Measurements from ENCODE around the gene ZNF710.

The ZNF710 gene

GRCh38 chr15:90011705-90012104 lies 10.6 kb downstream of the ZNF710 start:
- Histone ChIP-seq H3K9me3 (ENCODE audit: insufficient read depth, low read length, severe bottlenecking) (peaks cover 10% of the 10 kb centered on the region), H3K36me3 (ENCODE audit: insufficient read depth, low read length) (no peaks in the 10 kb centered on the region; the same call in 1 of the 2 replicates), H3K79me2 (ENCODE audit: insufficient read depth, low read length) (peaks cover 48% of the 10 kb centered on the region), H3K27ac (ENCODE audit: low read length) (no peak overlapping the region), H3K4me1 (ENCODE audit: insufficient read depth, low read length) (peaks cover 23% of the 10 kb centered on the region), H3K27me3 (ENCODE audit: insufficient read depth, low read length, poor library complexity) (no peaks in the 10 kb centered on the region), H3K4me3 (ENCODE audit: low read depth in 1 of 2, low read length in 2 of 2) (no peak overlapping the region), H4K20me1 (ENCODE audit: insufficient read depth, low read length) (peaks cover 7% of the 10 kb centered on the region; the same call in 1 of the 2 replicates), H3K4me2 (ENCODE audit: insufficient read depth, low read length) (no peak overlapping the region), H2AFZ (ENCODE audit: low read depth, low read length) (no peak overlapping the region), H3K9ac (ENCODE audit: low read depth, low read length) (no peak overlapping the region)
- ATAC-seq (ENCODE audit: insufficient read depth, low read depth) = no peak
- no peak for DNase-seq
- no peak for TF ChIP-seq EZH2 (IDR thresholded peaks at IDR 0.05; ENCODE audit: borderline replicate concordance, low read depth, low read length, severe bottlenecking)
- TF ChIP-seq, protein P1, sequence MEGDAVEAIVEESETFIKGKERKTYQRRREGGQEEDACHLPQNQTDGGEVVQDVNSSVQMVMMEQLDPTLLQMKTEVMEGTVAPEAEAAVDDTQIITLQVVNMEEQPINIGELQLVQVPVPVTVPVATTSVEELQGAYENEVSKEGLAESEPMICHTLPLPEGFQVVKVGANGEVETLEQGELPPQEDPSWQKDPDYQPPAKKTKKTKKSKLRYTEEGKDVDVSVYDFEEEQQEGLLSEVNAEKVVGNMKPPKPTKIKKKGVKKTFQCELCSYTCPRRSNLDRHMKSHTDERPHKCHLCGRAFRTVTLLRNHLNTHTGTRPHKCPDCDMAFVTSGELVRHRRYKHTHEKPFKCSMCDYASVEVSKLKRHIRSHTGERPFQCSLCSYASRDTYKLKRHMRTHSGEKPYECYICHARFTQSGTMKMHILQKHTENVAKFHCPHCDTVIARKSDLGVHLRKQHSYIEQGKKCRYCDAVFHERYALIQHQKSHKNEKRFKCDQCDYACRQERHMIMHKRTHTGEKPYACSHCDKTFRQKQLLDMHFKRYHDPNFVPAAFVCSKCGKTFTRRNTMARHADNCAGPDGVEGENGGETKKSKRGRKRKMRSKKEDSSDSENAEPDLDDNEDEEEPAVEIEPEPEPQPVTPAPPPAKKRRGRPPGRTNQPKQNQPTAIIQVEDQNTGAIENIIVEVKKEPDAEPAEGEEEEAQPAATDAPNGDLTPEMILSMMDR (IDR thresholded peaks at IDR 0.05; ENCODE audit: borderline replicate concordance, extremely low read depth, low read length, poor library complexity, severe bottlenecking) = no peak

DNA sequence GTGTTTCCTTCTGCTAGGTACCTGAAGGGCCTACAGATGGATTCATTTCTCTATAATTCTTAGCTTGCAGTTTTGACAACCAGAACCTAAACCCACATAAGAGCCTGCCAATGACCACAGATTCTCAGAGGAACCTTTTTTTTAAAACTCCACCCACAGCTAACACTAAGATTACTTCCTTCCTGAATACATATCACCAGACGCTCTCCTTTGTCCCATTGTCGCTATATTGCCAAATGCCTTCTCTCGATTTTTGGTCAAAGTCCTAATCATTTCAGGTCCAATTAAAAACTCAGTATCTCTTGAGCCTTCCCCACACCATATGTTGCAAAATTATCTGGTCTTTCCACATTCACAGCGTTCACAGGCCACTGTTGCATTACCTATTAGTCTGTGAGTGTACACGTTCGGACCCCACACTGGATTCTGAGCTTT lies 12.4 kb downstream of the ZNF710 start:
- Histone ChIP-seq H3K36me3 (ENCODE audit: insufficient read depth, low read length) (no peaks in the 10 kb centered on the region; the same call in 1 of the 2 replicates), H4K20me1 (ENCODE audit: insufficient read depth, low read length) (peaks cover 19% of the 10 kb centered on the region; the same call in 1 of the 2 replicates), H3K4me2 (ENCODE audit: insufficient read depth, low read length) (no peak overlapping the region), H3K4me1 (ENCODE audit: insufficient read depth, low read length) (peaks cover 26% of the 10 kb centered on the region), H3K27me3 (ENCODE audit: insufficient read depth, low read length, poor library complexity) (no peaks in the 10 kb centered on the region), H2AFZ (ENCODE audit: low read depth, low read length) (no peak overlapping the region), H3K4me3 (ENCODE audit: low read depth in 1 of 2, low read length in 2 of 2) (no peak overlapping the region), H3K9ac (ENCODE audit: low read depth, low read length) (no peak overlapping the region), H3K79me2 (ENCODE audit: insufficient read depth, low read length) (peaks cover 53% of the 10 kb centered on the region), H3K27ac (ENCODE audit: low read length) (no peak overlapping the region), H3K9me3 (ENCODE audit: insufficient read depth, low read length, severe bottlenecking) (peaks cover 10% of the 10 kb centered on the region)
- DNase-seq (peak; percentile 44), ATAC-seq (ENCODE audit: insufficient read depth, low read depth) (peak; percentile 74)
- TF ChIP-seq EZH2 (IDR thresholded peaks at IDR 0.05; ENCODE audit: borderline replicate concordance, low read depth, low read length, severe bottlenecking) = no peak
- TF ChIP-seq, protein P1 (IDR thresholded peaks at IDR 0.05; ENCODE audit: borderline replicate concordance, extremely low read depth, low read length, poor library complexity, severe bottlenecking) = no peak

DNA sequence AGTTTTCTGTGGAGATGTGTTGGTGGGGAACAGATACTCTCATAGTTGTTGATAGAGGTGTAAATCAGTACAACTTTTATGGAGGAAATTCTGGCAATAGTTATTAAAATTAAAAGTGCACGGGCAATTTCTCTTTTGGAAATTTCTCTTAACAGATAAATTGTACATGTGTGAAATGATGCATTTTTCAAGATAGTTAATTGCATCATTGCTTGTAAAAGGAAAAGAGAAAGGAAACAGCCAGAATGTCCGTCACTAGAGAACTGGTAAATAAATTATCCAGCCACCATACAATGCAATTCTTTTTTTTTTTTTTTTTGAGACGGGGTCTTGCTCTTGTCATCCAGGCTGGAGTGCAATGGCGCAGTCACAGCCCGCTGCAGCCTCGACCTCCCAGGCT lies 14.2 kb downstream of the ZNF710 start:
- peaks cover 26% of the 10 kb centered on the region for H3K4me1 ChIP-seq (ENCODE audit: insufficient read depth, low read length)
- no peak overlapping the region for H3K9ac ChIP-seq (ENCODE audit: low read depth, low read length)
- H3K9me3 ChIP-seq (ENCODE audit: insufficient read depth, low read length, severe bottlenecking) = peaks cover 10% of the 10 kb centered on the region
- no peak overlapping the region for H3K27ac ChIP-seq (ENCODE audit: low read length)
- peaks cover 50% of the 10 kb centered on the region for H3K79me2 ChIP-seq (ENCODE audit: insufficient read depth, low read length)
- peaks cover 29% of the 10 kb centered on the region for H4K20me1 ChIP-seq (ENCODE audit: insufficient read depth, low read length)
- no peak overlapping the region for H3K4me2 ChIP-seq (ENCODE audit: insufficient read depth, low read length)
- ATAC-seq (ENCODE audit: insufficient read depth, low read depth) (no peak), DNase-seq (no peak)
- no peaks in the 10 kb centered on the region for H3K27me3 ChIP-seq (ENCODE audit: insufficient read depth, low read length, poor library complexity)
- TF ChIP-seq, protein P1 (IDR thresholded peaks at IDR 0.05; ENCODE audit: borderline replicate concordance, extremely low read depth, low read length, poor library complexity, severe bottlenecking) = no peak
- no peak for TF ChIP-seq EZH2 (IDR thresholded peaks at IDR 0.05; ENCODE audit: borderline replicate concordance, low read depth, low read length, severe bottlenecking)
- H3K36me3 ChIP-seq (ENCODE audit: insufficient read depth, low read length) = no peaks in the 10 kb centered on the region; the same call in 1 of the 2 replicates
- no peak overlapping the region for H2AFZ ChIP-seq (ENCODE audit: low read depth, low read length)
- H3K4me3 ChIP-seq (ENCODE audit: low read depth in 1 of 2, low read length in 2 of 2) = no peak overlapping the region

Data from DND-41 (cell line).